ENCODE results near the gene EEF1G.

EEF1G gene

GRCh38 chr11:62548545-62549335 is 25.0 kb downstream of the EEF1G start:
- TF ChIP-seq, protein P1, sequence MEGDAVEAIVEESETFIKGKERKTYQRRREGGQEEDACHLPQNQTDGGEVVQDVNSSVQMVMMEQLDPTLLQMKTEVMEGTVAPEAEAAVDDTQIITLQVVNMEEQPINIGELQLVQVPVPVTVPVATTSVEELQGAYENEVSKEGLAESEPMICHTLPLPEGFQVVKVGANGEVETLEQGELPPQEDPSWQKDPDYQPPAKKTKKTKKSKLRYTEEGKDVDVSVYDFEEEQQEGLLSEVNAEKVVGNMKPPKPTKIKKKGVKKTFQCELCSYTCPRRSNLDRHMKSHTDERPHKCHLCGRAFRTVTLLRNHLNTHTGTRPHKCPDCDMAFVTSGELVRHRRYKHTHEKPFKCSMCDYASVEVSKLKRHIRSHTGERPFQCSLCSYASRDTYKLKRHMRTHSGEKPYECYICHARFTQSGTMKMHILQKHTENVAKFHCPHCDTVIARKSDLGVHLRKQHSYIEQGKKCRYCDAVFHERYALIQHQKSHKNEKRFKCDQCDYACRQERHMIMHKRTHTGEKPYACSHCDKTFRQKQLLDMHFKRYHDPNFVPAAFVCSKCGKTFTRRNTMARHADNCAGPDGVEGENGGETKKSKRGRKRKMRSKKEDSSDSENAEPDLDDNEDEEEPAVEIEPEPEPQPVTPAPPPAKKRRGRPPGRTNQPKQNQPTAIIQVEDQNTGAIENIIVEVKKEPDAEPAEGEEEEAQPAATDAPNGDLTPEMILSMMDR (IDR thresholded peaks at IDR 0.05): no peak
- H3K36me3 Mint-ChIP-seq (ENCODE audit: low read depth): no peaks in the 10 kb centered on the region
- no peaks in the 10 kb centered on the region for H3K9me3 Mint-ChIP-seq
- H3K4me1 Mint-ChIP-seq: peaks cover 69% of the 10 kb centered on the region
- H3K27ac Mint-ChIP-seq: no peak overlapping the region
- peaks cover 50% of the 10 kb centered on the region for H3K27me3 Mint-ChIP-seq (ENCODE audit: low read depth, poor library complexity)
- DNase-seq: no peak
- no peak overlapping the region for H3K4me3 Mint-ChIP-seq

GRCh38 chr11:62547691-62548281 is 25.9 kb downstream of the EEF1G start:
- Mint-ChIP-seq H3K27me3 (ENCODE audit: low read depth, poor library complexity) (peaks cover 60% of the 10 kb centered on the region), H3K4me3 (peak overlapping the region; percentile 81), H3K36me3 (ENCODE audit: low read depth) (no peaks in the 10 kb centered on the region), H3K4me1 (peaks cover 69% of the 10 kb centered on the region), H3K27ac (no peak overlapping the region), H3K9me3 (no peaks in the 10 kb centered on the region)
- DNase-seq: no peak
- TF ChIP-seq, protein P1 (IDR thresholded peaks at IDR 0.05): no peak

- no peaks in the 10 kb centered on the region for H3K9me3 Mint-ChIP-seq
- H3K27ac Mint-ChIP-seq: no peak overlapping the region
- peak; percentile 47 for DNase-seq
- TF ChIP-seq, protein P1 (IDR thresholded peaks at IDR 0.05): no peak
- no peaks in the 10 kb centered on the region for H3K36me3 Mint-ChIP-seq (ENCODE audit: low read depth)
- peak overlapping the region; percentile 81 for H3K4me3 Mint-ChIP-seq
- H3K27me3 Mint-ChIP-seq (ENCODE audit: low read depth, poor library complexity): peaks cover 65% of the 10 kb centered on the region
- peaks cover 67% of the 10 kb centered on the region for H3K4me1 Mint-ChIP-seq
Observed at GRCh38 chr11:62546929-62547625, 26.6 kb downstream of the EEF1G start.

- Mint-ChIP-seq H3K36me3 (ENCODE audit: low read depth) (no peaks in the 10 kb centered on the region), H3K4me3 (peak within 1 kb of the TSS; percentile 88), H3K4me1 (peaks cover 67% of the 10 kb centered on the region), H3K27ac (no peak within 1 kb of the TSS), H3K27me3 (ENCODE audit: low read depth, poor library complexity) (peaks cover 68% of the 10 kb centered on the region), H3K9me3 (no peaks in the 10 kb centered on the region)
- peak; percentile 82 for DNase-seq
- TF ChIP-seq, protein P1 (IDR thresholded peaks at IDR 0.05): no peak
Observed at GRCh38 chr11:62546244-62546928, 27.3 kb downstream of the EEF1G start, which contains the start of gene AHNAK. TSS of gene AHNAK (minus strand) at chr11:62546806. CDS start at chr11:62536098, 10,708 bp downstream.

GRCh38 chr11:62545437-62546243 is 28.1 kb downstream of the EEF1G start:
- Mint-ChIP-seq H3K27ac (no peak overlapping the region), H3K27me3 (ENCODE audit: low read depth, poor library complexity) (peaks cover 66% of the 10 kb centered on the region), H3K4me3 (peak overlapping the region; percentile 88), H3K9me3 (no peaks in the 10 kb centered on the region), H3K36me3 (ENCODE audit: low read depth) (no peaks in the 10 kb centered on the region), H3K4me1 (peaks cover 69% of the 10 kb centered on the region)
- TF ChIP-seq, protein P1 (IDR thresholded peaks at IDR 0.05): no peak
- DNase-seq: peak; percentile 80
